Measurements from ENCODE around the gene SLAMF7. TPM values are rescaled to one million over a fixed set of nuclear protein-coding genes. Genes with fewer than 3 reads are reported as not detected.

Gene SLAMF7
- total and polyA plus RNA-seq, 11 donors: 0.21 to 28.0 (median 0.34) TPM; not detected in 4

DNA sequence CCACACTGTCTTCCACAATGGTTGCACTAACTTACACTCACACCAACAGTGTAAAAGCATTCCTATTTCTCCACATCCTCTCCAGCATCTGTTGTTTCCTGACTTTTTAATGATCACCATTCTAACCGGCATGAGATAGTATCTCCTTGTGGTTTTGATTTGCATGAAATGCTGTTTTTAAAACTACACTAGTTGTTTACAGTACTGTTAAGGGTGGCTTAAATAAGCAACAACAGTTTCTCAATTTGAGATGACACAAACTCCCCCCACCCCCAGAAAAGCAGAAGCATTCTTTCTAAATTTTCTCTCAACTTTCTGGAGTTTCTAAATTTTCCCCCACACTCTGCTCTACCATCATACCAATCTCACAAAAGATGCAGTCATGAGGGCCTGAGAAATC, 7.1 kb upstream of the SLAMF7 start:
- intact Hi-C loops (cut with DNase I): no loop called here
- Histone ChIP-seq H3K27ac (no peak overlapping the region), H3K4me3 (no peak overlapping the region), H3K4me1 (peaks cover 0 to 24% (median 0%) of the 10 kb centered on the region in 12 donors), H3K27me3 (peaks cover 0 to 6% (median 0%) of the 10 kb centered on the region in 9 donors), H3K36me3 (no peaks in the 10 kb centered on the region), H3K9me3 (peaks cover 0 to 11% (median 1%) of the 10 kb centered on the region in 12 donors)
- no peak for DNase-seq
- ATAC-seq: no peak
- WGBS, 4 donors: 75 to 91% (median 85%) methylated on average over 1 of the region's 1 CpG
- no peak for TF ChIP-seq POLR2A (IDR thresholded peaks at IDR 0.05)
- TF ChIP-seq, protein P1, sequence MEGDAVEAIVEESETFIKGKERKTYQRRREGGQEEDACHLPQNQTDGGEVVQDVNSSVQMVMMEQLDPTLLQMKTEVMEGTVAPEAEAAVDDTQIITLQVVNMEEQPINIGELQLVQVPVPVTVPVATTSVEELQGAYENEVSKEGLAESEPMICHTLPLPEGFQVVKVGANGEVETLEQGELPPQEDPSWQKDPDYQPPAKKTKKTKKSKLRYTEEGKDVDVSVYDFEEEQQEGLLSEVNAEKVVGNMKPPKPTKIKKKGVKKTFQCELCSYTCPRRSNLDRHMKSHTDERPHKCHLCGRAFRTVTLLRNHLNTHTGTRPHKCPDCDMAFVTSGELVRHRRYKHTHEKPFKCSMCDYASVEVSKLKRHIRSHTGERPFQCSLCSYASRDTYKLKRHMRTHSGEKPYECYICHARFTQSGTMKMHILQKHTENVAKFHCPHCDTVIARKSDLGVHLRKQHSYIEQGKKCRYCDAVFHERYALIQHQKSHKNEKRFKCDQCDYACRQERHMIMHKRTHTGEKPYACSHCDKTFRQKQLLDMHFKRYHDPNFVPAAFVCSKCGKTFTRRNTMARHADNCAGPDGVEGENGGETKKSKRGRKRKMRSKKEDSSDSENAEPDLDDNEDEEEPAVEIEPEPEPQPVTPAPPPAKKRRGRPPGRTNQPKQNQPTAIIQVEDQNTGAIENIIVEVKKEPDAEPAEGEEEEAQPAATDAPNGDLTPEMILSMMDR (IDR thresholded peaks at IDR 0.05): no peak

DNA sequence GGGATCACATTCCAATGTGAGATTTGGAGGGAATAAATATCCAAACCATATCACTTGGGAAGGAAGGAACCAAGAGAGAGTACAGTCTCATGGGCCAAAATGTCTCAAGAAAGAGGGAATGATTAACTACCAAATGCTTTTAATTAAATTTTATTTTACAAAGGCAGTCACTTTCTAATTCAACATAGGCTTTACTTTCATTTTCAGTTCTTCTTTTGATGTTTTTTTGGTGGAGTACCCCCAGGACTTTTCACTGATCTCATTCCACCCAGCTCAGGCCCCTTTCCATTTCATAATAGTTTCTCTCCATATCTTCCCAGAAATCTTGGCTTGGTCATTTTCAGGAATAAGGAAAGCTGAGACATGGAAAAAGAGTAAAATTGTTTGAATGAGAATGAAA, 5.1 kb upstream of the SLAMF7 start:
- no peaks in the 10 kb centered on the region for H3K36me3 ChIP-seq
- peaks cover 0 to 6% (median 0%) of the 10 kb centered on the region in 9 donors for H3K27me3 ChIP-seq
- no peak for TF ChIP-seq POLR2A (IDR thresholded peaks at IDR 0.05)
- TF ChIP-seq, protein P1 (IDR thresholded peaks at IDR 0.05): no peak
- no peak for ATAC-seq
- H3K9me3 ChIP-seq: peaks cover 0 to 22% (median 4%) of the 10 kb centered on the region in 12 donors
- peaks cover 0 to 30% (median 0%) of the 10 kb centered on the region in 12 donors for H3K4me1 ChIP-seq
- intact Hi-C loops (cut with DNase I): no loop called here
- DNase-seq: no peak
- no peak overlapping the region for H3K4me3 ChIP-seq
- H3K27ac ChIP-seq: peak overlapping the region in 1 of 12 donors; percentile 59

DNA sequence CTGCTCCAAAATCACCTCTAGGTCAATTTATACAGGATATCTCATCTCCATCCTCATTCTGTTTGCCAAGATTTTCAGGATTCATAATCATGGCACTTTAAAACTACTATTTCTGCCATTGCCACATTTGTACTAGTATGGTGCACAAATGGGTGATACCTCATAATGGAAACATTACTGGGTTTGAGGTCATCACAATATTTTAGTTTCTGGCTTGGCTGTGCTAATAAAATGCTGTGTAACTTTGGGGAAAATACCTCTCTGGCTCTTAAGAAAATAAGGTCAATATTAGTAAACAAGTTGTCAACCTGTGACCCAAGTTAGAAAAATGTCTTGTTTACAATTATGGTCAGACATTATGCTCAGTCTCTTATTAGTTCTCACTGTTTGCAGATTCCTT, 4.7 kb upstream of the SLAMF7 start:
- peaks cover 0 to 30% (median 0%) of the 10 kb centered on the region in 12 donors for H3K4me1 ChIP-seq
- peaks cover 0 to 6% (median 0%) of the 10 kb centered on the region in 9 donors for H3K27me3 ChIP-seq
- ATAC-seq (no peak), DNase-seq (no peak)
- no peak overlapping the region for H3K4me3 ChIP-seq
- TF ChIP-seq, protein P1 (IDR thresholded peaks at IDR 0.05): no peak
- TF ChIP-seq POLR2A (IDR thresholded peaks at IDR 0.05): no peak
- peaks cover 0 to 22% (median 4%) of the 10 kb centered on the region in 12 donors for H3K9me3 ChIP-seq
- intact Hi-C loops (cut with DNase I): no loop called here
- H3K36me3 ChIP-seq: no peaks in the 10 kb centered on the region
- peak overlapping the region in 1 of 12 donors; percentile 59 for H3K27ac ChIP-seq

DNA sequence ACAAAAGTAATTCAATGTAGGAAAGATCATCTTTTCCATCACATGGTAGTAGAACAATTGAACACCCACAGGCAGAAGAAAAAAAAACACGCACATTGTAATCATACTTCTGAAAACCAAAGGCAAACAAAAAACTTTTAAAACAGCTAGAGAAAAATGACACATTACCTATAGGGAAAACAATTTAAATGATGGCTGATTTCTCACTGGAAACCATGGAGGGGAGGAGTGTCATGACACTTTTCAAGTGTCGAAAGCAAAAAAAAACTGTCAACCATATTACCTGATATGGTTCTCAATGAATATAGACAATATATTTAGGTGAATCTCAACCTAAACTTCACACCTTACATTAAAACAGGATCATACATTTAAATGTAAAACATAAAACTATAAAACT, 776 bp upstream of the SLAMF7 start:
- Histone ChIP-seq H3K27me3 (peaks cover 0 to 3% (median 0%) of the 10 kb centered on the region in 9 donors), H3K9me3 (peaks cover 0 to 22% (median 4%) of the 10 kb centered on the region in 12 donors), H3K27ac (peak overlapping the region in 1 of 12 donors; percentile 70), H3K4me1 (peaks cover 0 to 41% (median 0%) of the 10 kb centered on the region in 12 donors), H3K4me3 (no peak overlapping the region), H3K36me3 (no peaks in the 10 kb centered on the region)
- WGBS, 4 donors: 86 to 94% (median 87%) methylated on average over 2 of the region's 2 CpGs
- no peak for DNase-seq
- intact Hi-C loops (cut with DNase I): no loop called here
- TF ChIP-seq, protein P1 (IDR thresholded peaks at IDR 0.05): no peak
- TF ChIP-seq POLR2A (IDR thresholded peaks at IDR 0.05): no peak
- ATAC-seq: no peak

Data from heart left ventricle (tissue), 16 donors.